HG02759 (cell line): ENCODE data around the gene ZNF385D.

Source experiments
- ATAC-seq: cut with Tn5 transposase; IDR thresholded peaks from one replicate; pipeline ENCODE4 v1.9.1; 2021; ENCODE audit warnings: mild to moderate bottlenecking, moderate library complexity; ENCODE audit not compliant: unreplicated experiment

The ZNF385D gene

GRCh38 chr3:21750080-21750696 lies 822 bp downstream of the ZNF385D start:
- no peak for ATAC-seq

GRCh38 chr3:21747966-21748555 lies 2.9 kb downstream of the ZNF385D start:
- no peak for ATAC-seq

GRCh38 chr3:21747376-21747775 lies 3.6 kb downstream of the ZNF385D start:
- no peak for ATAC-seq

- no peak for ATAC-seq
Observed at GRCh38 chr3:21745966-21746365, 5.0 kb downstream of the ZNF385D start.

GRCh38 chr3:21744793-21745192 lies 6.2 kb downstream of the ZNF385D start:
- no peak for ATAC-seq

GRCh38 chr3:21738935-21739702 lies 11.9 kb downstream of the ZNF385D start:
- no peak for ATAC-seq

GRCh38 chr3:21738283-21738682 lies 12.7 kb downstream of the ZNF385D start:
- no peak for ATAC-seq

GRCh38 chr3:21734746-21735145 lies 16.3 kb downstream of the ZNF385D start:
- ATAC-seq, result no peak

- no peak for ATAC-seq
Observed at GRCh38 chr3:21729888-21730459, 21.0 kb downstream of the ZNF385D start.

GRCh38 chr3:21729331-21729730 lies 21.7 kb downstream of the ZNF385D start:
- no peak for ATAC-seq

GRCh38 chr3:21722768-21723167 lies 28.2 kb downstream of the ZNF385D start:
- ATAC-seq, result no peak

GRCh38 chr3:21722301-21722700 lies 28.7 kb downstream of the ZNF385D start:
- no peak for ATAC-seq

GRCh38 chr3:21718943-21719591 lies 31.9 kb downstream of the ZNF385D start:
- ATAC-seq, result no peak

- no peak for ATAC-seq
Observed at GRCh38 chr3:21718161-21718765, 32.7 kb downstream of the ZNF385D start.

- no peak for ATAC-seq
Observed at GRCh38 chr3:21715662-21716061, 35.3 kb downstream of the ZNF385D start.

- ATAC-seq, result no peak
Observed at GRCh38 chr3:21705769-21706168, 45.2 kb downstream of the ZNF385D start.

- ATAC-seq, result no peak
Observed at GRCh38 chr3:21704796-21705195, 46.2 kb downstream of the ZNF385D start.

- no peak for ATAC-seq
Observed at GRCh38 chr3:21703291-21703690, 47.7 kb downstream of the ZNF385D start.

GRCh38 chr3:21697707-21698106 lies 53.3 kb downstream of the ZNF385D start:
- ATAC-seq, result no peak

GRCh38 chr3:21694506-21694905 lies 56.5 kb downstream of the ZNF385D start:
- no peak for ATAC-seq

GRCh38 chr3:21691036-21691435 lies 60.0 kb downstream of the ZNF385D start:
- ATAC-seq, result no peak
